Measurements from ENCODE around the gene LCK. TPM values are rescaled to one million over a fixed set of nuclear protein-coding genes. Genes with fewer than 3 reads are reported as not detected.

The LCK gene
- polyA plus RNA-seq, 1 experiment = not detected

GRCh38 chr1:32305310-32305709, 54.2 kb downstream of the LCK start:
- peaks cover 7% of the 10 kb centered on the region for H3K9me3 ChIP-seq (ENCODE audit: control insufficient read depth, insufficient read depth, low read length)
- H3K27me3 ChIP-seq (ENCODE audit: control insufficient read depth, insufficient read depth, low read length) = no peaks in the 10 kb centered on the region
- DNase-seq (ENCODE audit: low read depth, low spot score) = no peak
- POLR2A ChIA-PET = interaction anchor here (1.0 kb wide), 1 partner anchor 23 kb away, joined by 7 read pairs; no protein-coding TSS in a partner anchor
- H3K27ac ChIP-seq (ENCODE audit: low read depth, low read length) = no peak overlapping the region
- no peak for TF ChIP-seq CTCF (IDR thresholded peaks at IDR 0.05; ENCODE audit: low read depth, low read length)
- no peak overlapping the region for H3K4me3 ChIP-seq (ENCODE audit: low read depth, low read length)
- CTCF ChIA-PET = interaction anchor here (1.2 to 1.5 kb wide), 2 partner anchors 14 to 57 kb away, joined by 4 to 8 read pairs; partner anchors contain the start of gene HDAC1

GRCh38 chr1:32307324-32307723, 56.3 kb downstream of the LCK start:
- CTCF ChIA-PET = interaction anchor here (0.9 to 1.1 kb wide), 2 partner anchors 9 to 91 kb away, joined by 3 to 4 read pairs; no protein-coding TSS in a partner anchor
- POLR2A ChIA-PET = interaction anchor here (0.5 to 0.6 kb wide), 2 partner anchors 10 to 509 kb away, joined by 3 to 7 read pairs; no protein-coding TSS in a partner anchor

GRCh38 chr1:32309960-32310359, 58.9 kb downstream of the LCK start:
- no peak overlapping the region for H3K27ac ChIP-seq (ENCODE audit: low read depth, low read length)
- H3K4me3 ChIP-seq (ENCODE audit: low read depth, low read length) = no peak overlapping the region
- DNase-seq (ENCODE audit: low read depth, low spot score) = no peak
- no peaks in the 10 kb centered on the region for H3K27me3 ChIP-seq (ENCODE audit: control insufficient read depth, insufficient read depth, low read length)
- ChIA-PET POLR2A (no interaction called here), CTCF (interaction anchor here (0.6 kb wide), 1 partner anchor 82 kb away, joined by 3 read pairs; no protein-coding TSS in a partner anchor)
- H3K9me3 ChIP-seq (ENCODE audit: control insufficient read depth, insufficient read depth, low read length) = peaks cover 4% of the 10 kb centered on the region
- no peak for TF ChIP-seq CTCF (IDR thresholded peaks at IDR 0.05; ENCODE audit: low read depth, low read length)

More at GRCh38 chr1:32307324-32307723, 56.3 kb downstream of the LCK start:
- no peak for DNase-seq (ENCODE audit: low read depth, low spot score)
- no peak overlapping the region for H3K27ac ChIP-seq (ENCODE audit: low read depth, low read length)
- H3K9me3 ChIP-seq (ENCODE audit: control insufficient read depth, insufficient read depth, low read length) = peaks cover 7% of the 10 kb centered on the region
- no peaks in the 10 kb centered on the region for H3K27me3 ChIP-seq (ENCODE audit: control insufficient read depth, insufficient read depth, low read length)
- TF ChIP-seq CTCF (IDR thresholded peaks at IDR 0.05; ENCODE audit: low read depth, low read length) = no peak
- H3K4me3 ChIP-seq (ENCODE audit: low read depth, low read length) = no peak overlapping the region

DNA sequence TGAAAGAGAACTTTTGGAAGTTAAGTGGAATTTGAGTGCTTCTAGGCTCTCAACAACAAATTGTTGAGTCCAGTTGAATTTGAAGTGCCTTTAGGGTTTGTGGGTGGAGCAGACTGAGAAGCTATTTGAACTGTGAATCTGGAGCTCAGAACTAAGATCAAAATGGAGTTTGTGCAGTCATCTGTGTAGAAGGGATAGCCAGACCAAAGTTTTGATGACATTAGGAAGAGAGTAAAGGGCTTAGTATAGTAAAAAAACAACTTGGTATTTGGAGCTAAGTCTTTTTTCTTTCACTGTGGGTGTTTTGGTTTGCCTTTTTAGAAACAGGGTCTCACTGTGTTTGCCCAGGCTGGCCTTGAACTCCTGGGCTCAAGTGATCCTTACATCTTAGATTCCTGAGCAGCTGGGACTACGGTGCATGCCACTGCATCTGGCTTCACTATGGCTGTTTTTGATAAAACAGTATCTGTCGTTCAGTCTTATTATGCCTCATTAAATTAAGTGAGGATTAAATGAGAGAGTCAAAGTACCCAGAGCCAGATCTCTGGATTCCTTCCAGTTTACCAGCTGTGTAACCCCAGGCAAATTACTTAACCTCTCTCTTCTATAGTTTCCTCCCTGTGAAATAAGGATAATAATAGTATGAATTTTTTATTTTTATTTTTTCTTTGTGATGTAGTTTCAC, 60.8 kb downstream of the LCK start:
- CTCF ChIA-PET = interaction anchor here (0.5 to 0.6 kb wide), 2 partner anchors 10 to 24 kb away, joined by 4 to 6 read pairs; no protein-coding TSS in a partner anchor
- POLR2A ChIA-PET = interaction anchor here (1.2 kb wide), 1 partner anchor 24 kb away, joined by 3 read pairs; the partner anchor contains the start of gene MARCKSL1
- no peak for TF ChIP-seq CTCF (IDR thresholded peaks at IDR 0.05; ENCODE audit: low read depth, low read length)

GRCh38 chr1:32316903-32317277, 65.8 kb downstream of the LCK start:
- Histone ChIP-seq H3K27ac (ENCODE audit: low read depth, low read length) (no peak overlapping the region), H3K4me3 (ENCODE audit: low read depth, low read length) (no peak overlapping the region), H3K9me3 (ENCODE audit: control insufficient read depth, insufficient read depth, low read length) (no peaks in the 10 kb centered on the region), H3K27me3 (ENCODE audit: control insufficient read depth, insufficient read depth, low read length) (no peaks in the 10 kb centered on the region)
- TF ChIP-seq CTCF (IDR thresholded peaks at IDR 0.05; ENCODE audit: low read depth, low read length) = no peak
- DNase-seq (ENCODE audit: low read depth, low spot score) = no peak
- POLR2A ChIA-PET = interaction anchor here (1.3 kb wide), 1 partner anchor 19 kb away, joined by 5 read pairs; the partner anchor contains the start of gene MARCKSL1
- CTCF ChIA-PET = interaction anchor here (0.9 to 3.3 kb wide), 4 partner anchors 10 to 101 kb away, joined by 3 to 38 read pairs (median 3); no protein-coding TSS in a partner anchor

More for the DNA sequence above, 60.8 kb downstream of the LCK start:
- Histone ChIP-seq H3K27me3 (ENCODE audit: control insufficient read depth, insufficient read depth, low read length) (no peaks in the 10 kb centered on the region), H3K27ac (ENCODE audit: low read depth, low read length) (no peak overlapping the region), H3K9me3 (ENCODE audit: control insufficient read depth, insufficient read depth, low read length) (no peaks in the 10 kb centered on the region), H3K4me3 (ENCODE audit: low read depth, low read length) (no peak overlapping the region)
- no peak for DNase-seq (ENCODE audit: low read depth, low spot score)
